GM18517 (cell line): ENCODE results near the gene ATG2B.
"Not testable (repeated sequence)": the region's sequence is repeated elsewhere in the genome, so short reads cannot be mapped to it uniquely, and the experiment has no call there.

Experiments
- ATAC-seq: cut with Tn5 transposase; IDR thresholded peaks from one replicate; pipeline ENCODE4 v1.9.1; 2021; ENCODE audit warnings: mild to moderate bottlenecking, moderate library complexity; ENCODE audit not compliant: unreplicated experiment

Gene ATG2B

DNA sequence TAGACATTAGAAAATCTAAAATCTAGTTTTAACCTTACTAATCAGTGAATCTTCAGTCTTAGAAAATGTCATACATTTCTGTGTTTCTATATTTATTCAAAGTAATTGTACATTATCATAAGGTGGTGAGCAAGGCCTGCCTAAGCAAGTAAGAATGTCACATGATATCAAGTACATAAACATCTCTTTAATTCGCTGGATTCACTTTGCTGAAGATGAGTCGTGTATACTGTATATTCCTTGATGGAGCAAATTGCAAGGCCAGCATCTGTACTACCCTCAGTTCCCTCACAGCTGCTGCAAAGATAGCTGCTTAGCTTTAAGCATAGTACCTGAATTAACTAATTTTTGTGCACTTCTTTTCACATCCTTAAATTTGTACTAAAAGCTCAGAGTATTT is 20.3 kb upstream of the ATG2B start:
- no peak for ATAC-seq

DNA sequence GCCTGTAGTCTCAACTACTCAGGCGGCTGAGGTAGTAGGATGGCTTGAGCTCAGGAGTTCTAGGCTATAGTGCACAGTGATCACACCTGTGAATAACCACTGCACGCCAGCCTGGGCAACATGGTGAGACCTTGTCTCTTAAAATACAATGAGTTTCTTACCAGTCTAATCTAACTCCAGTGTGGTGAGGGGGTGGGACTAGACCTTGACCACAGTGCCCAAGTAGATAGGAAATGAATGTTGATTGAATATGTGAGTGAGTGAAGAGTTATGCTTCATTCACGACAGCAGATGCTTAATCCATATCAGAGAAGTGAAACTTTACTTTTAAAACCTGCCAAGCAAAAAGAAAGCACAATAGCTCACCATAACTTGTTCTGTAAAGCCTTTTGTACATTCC is 17.6 kb upstream of the ATG2B start:
- peak; percentile 59 for ATAC-seq

GRCh38 chr14:96376093-96376492 is 13.0 kb upstream of the ATG2B start:
- no peak for ATAC-seq

GRCh38 chr14:96373538-96373937 is 10.4 kb upstream of the ATG2B start:
- ATAC-seq: no peak

GRCh38 chr14:96370528-96370927 is 7.4 kb upstream of the ATG2B start:
- ATAC-seq: no peak

DNA sequence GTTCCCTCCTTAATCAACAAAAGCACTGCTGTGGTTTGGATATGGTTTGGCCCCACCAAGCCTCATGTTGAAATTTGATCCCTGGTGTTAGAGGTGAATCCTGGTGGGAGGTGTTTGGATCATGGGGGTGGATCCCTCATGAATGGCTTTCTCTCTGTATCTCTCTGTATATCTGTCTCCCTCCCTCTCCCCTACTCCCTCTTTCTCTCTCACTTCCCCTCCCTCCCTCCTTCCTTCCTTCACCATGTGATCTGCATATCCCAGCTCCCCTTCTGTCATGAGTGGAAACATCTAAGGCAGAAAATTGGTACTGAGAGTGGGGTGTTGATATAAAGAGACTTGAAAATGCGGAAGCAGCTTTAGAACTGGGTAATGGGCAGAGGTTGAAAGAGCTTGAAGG is 5.4 kb upstream of the ATG2B start:
- ATAC-seq: no peak

- no peak for ATAC-seq
Observed at GRCh38 chr14:96364962-96365361, 1.8 kb upstream of the ATG2B start.

- peak; percentile 17 for ATAC-seq
Observed at GRCh38 chr14:96363751-96364336, 703 bp upstream of the ATG2B start.

DNA sequence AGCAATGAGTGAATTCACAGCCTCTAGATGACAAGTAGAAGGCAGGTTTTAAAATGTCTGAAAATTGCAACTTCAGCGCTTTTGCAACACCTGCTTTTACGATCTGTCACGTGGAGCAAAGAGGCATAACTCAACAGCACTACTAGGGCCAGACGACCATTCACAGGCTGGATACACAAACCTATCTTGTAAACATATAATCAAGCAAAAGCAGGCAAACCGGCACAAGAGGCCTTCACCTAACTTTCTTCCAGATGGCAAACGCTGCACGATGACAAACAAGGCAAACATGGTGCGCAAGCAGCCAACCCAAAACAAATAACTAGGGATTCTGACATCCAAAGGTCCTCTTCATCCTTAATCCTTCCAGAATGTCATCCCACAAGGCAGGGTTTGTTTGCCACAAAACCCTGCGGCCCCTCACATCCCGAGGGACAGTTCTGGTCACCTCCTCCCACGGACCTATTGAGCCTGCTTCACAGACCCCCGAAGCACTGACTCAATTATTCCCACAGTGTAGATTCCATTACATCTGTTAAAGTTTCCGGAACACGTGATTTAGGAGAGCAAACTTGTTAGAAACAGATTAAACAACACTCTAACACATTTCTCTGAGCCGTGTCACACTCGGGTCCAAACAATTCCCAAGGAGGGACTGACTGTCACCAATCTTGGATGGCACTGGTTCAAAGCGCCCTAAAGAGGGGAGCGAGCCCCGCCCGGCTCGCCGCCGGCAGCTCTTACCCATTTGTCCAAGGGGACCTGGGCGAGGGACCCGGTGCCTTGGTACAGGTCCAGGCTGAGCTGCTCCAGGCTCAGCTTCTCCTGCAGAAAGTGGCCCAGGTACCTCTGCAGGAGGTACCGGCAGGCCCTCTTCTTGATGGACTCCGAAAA is 823 bp downstream of the ATG2B start:
- peak; percentile 48 for ATAC-seq

GRCh38 chr14:96359959-96360358 is 3.2 kb downstream of the ATG2B start:
- no peak for ATAC-seq

GRCh38 chr14:96357216-96357615 is 5.9 kb downstream of the ATG2B start:
- ATAC-seq: no peak

- no peak for ATAC-seq
Observed at GRCh38 chr14:96354246-96354645, 8.9 kb downstream of the ATG2B start.

GRCh38 chr14:96352708-96353107 is 10.4 kb downstream of the ATG2B start:
- ATAC-seq: no peak

- ATAC-seq: no peak
Observed at GRCh38 chr14:96351986-96352385, 11.2 kb downstream of the ATG2B start.

GRCh38 chr14:96349286-96350075 is 13.7 kb downstream of the ATG2B start:
- no peak for ATAC-seq

GRCh38 chr14:96347957-96348356 is 15.2 kb downstream of the ATG2B start:
- ATAC-seq: not testable (repeated sequence)

- no peak for ATAC-seq
Observed at GRCh38 chr14:96345669-96346068, 17.5 kb downstream of the ATG2B start.

- no peak for ATAC-seq
Observed at GRCh38 chr14:96341323-96341722, 21.8 kb downstream of the ATG2B start.

DNA sequence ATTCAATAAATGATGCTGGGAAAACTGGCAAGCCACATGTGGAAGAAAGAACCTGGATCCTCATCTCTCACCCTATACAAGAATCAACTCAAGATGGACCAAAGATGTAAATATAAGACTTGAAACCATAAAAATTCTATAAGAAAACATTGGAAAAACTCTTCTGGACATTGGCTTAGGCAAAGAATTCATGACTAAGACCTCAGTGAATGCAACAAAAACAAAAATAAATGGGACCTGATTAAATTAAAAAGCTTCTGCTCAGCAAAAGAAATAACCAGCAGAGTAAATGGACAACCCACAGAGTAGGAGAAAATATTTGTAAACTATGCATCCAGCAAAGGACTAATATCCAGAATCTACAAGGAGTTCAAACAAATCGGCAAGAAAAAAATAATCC is 24.6 kb downstream of the ATG2B start:
- no peak for ATAC-seq

- ATAC-seq: no peak
Observed at GRCh38 chr14:96324219-96324618, 38.9 kb downstream of the ATG2B start.

DNA sequence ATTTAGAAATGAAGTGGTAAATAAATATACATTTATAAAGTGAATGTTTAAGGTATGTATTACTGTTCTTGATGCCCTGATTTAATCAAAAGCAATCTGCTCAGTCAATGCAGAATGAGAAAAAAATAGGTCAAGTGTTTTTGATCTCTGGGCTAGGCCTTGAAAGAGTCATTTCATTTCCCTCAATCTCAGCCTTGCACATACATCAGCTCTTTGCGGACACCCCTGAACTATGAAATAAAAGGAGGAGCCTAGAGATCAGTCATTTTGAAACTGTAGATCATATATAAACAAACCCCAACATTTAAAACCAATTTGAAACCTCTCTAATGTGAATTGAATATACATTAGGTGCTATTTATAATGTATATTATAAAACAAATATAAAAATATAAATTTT is 42.5 kb downstream of the ATG2B start:
- no peak for ATAC-seq

DNA sequence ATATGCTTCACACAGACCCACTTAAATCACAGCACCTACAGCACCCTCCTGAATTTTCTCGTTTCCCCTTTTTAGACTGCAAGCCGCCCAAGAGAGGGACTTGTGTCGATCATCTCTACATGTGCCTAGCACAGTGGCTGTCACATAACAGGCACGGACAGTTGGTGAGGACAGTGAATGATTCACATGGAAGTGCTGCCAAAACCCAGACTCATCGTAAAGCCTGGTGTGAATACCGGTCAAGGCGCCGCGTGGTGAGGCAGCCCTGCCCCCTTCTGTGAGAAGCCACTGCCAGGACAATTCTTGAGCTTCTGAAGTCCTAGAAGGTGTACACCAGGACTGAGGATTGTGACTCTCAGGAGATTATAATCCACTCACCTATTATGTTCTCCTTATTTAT is 44.3 kb downstream of the ATG2B start:
- ATAC-seq: no peak
